Measurements from ENCODE around the gene IFI44L. TPM values are rescaled to one million over a fixed set of nuclear protein-coding genes. Genes with fewer than 3 reads are reported as not detected.

IFI44L gene
- total and polyA plus RNA-seq, 7 donors: 0.91 to 5.6 (median 2.5) TPM

GRCh38 chr1:78673120-78673519, 52.9 kb downstream of the IFI44L start:
- TF ChIP-seq CTCF (IDR thresholded peaks at IDR 0.05): no peak
- no peaks in the 10 kb centered on the region for H3K4me1 ChIP-seq
- H3K27me3 ChIP-seq (ENCODE audit: insufficient read depth in 3 of 3, low read length in 2 of 3): no peaks in the 10 kb centered on the region
- WGBS, 3 donors: 90 to 94% (median 92%) methylated on average over 5 of the region's 5 CpGs
- H3K9me3 ChIP-seq: no peaks in the 10 kb centered on the region
- no peaks in the 10 kb centered on the region for H3K36me3 ChIP-seq (ENCODE audit: insufficient read depth in 1 of 2, low read depth in 1 of 2)
- intact Hi-C loops (cut with DNase I): loop anchor here in 1 of 2 donors (2.0 kb wide), 1 partner anchor 54 kb away; no protein-coding TSS in a partner anchor
- no peak for DNase-seq
- no peak overlapping the region for H3K4me3 ChIP-seq
- no peak for ATAC-seq
- no peak overlapping the region for H3K27ac ChIP-seq

DNA sequence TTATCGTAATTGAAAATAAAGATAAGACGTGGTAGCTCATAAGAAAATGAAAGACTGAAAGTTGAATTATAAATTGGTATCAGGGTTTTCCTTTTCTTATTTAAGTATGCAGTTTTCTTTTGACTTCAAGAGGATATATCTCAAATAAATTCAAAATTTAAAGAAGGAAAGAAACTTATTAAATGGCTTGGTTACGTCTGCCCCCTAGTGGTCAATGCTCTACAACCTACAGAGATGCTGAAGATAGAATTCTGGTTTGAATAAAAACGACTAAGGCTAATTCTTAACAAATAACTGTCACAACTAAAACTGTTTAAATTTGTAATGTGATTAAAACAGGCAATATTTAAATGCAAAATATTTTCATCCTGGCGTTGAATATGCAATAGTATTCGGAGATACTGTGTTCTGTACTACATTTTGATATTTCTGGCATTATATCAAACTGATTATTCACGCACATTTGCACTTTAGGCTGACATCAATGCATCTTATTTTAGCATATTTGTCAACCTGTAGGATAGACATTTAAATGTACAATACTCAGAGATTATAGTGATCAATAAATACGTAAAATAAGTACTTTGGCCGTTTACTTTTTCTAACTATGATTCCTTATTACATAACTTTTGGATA, 56.2 kb downstream of the IFI44L start:
- Histone ChIP-seq H3K27ac (no peak overlapping the region), H3K27me3 (ENCODE audit: insufficient read depth in 3 of 3, low read length in 2 of 3) (no peaks in the 10 kb centered on the region), H3K9me3 (no peaks in the 10 kb centered on the region), H3K4me1 (no peaks in the 10 kb centered on the region), H3K36me3 (ENCODE audit: insufficient read depth in 1 of 2, low read depth in 1 of 2) (no peaks in the 10 kb centered on the region), H3K4me3 (no peak overlapping the region)
- ATAC-seq (peak in 2 of 4 donors; percentile 51 to 73), DNase-seq (no peak)
- 37 to 44% (median 40%) methylated on average over 9 of the region's 9 CpGs for WGBS, 3 donors
- peak; percentile 89 for TF ChIP-seq CTCF (IDR thresholded peaks at IDR 0.05)
- intact Hi-C loops (cut with DNase I): loop anchor here (1.0 to 5.0 kb wide), 2 partner anchors 59 to 529 kb away; no protein-coding TSS in a partner anchor

DNA sequence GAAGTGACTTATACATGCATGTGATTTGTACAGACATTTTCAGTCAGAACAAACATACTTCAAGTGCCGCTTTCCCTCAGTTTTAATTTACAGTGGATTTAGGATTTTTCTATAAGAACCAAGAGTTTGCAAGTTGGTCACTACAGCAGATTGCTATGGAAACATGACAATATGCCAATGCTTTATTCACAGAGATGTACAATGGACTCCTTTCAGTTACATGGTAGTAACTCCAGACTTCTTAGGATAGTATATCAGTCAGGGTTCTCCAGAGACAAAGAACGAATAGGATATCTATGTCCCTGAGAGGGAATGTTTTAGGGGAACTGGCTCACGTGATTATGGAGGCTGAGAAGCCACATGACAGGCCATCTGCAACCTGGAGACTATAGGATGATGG, 56.7 kb downstream of the IFI44L start:
- no peaks in the 10 kb centered on the region for H3K27me3 ChIP-seq (ENCODE audit: insufficient read depth in 3 of 3, low read length in 2 of 3)
- ATAC-seq (no peak), DNase-seq (no peak)
- no peak overlapping the region for H3K4me3 ChIP-seq
- TF ChIP-seq CTCF (IDR thresholded peaks at IDR 0.05): no peak
- no peak overlapping the region for H3K27ac ChIP-seq
- intact Hi-C loops (cut with DNase I): loop anchor here (1.0 to 5.0 kb wide), 2 partner anchors 60 to 530 kb away; no protein-coding TSS in a partner anchor
- no peaks in the 10 kb centered on the region for H3K4me1 ChIP-seq
- 40 to 52% (median 50%) methylated on average over 3 of the region's 3 CpGs for WGBS, 3 donors
- no peaks in the 10 kb centered on the region for H3K9me3 ChIP-seq
- H3K36me3 ChIP-seq (ENCODE audit: insufficient read depth in 1 of 2, low read depth in 1 of 2): no peaks in the 10 kb centered on the region

GRCh38 chr1:78677788-78678187, 57.5 kb downstream of the IFI44L start:
- H3K36me3 ChIP-seq (ENCODE audit: insufficient read depth in 1 of 2, low read depth in 1 of 2): no peaks in the 10 kb centered on the region
- H3K27ac ChIP-seq: no peak overlapping the region
- H3K9me3 ChIP-seq: no peaks in the 10 kb centered on the region
- no peak for ATAC-seq
- H3K4me3 ChIP-seq: no peak overlapping the region
- no peaks in the 10 kb centered on the region for H3K4me1 ChIP-seq
- no peak for DNase-seq
- no peak for TF ChIP-seq CTCF (IDR thresholded peaks at IDR 0.05)
- intact Hi-C loops (cut with DNase I): loop anchor here (2.0 to 5.0 kb wide), 2 partner anchors 61 to 530 kb away; no protein-coding TSS in a partner anchor
- 89 to 91% (median 90%) methylated on average over 3 of the region's 3 CpGs for WGBS, 3 donors
- no peaks in the 10 kb centered on the region for H3K27me3 ChIP-seq (ENCODE audit: insufficient read depth in 3 of 3, low read length in 2 of 3)

DNA sequence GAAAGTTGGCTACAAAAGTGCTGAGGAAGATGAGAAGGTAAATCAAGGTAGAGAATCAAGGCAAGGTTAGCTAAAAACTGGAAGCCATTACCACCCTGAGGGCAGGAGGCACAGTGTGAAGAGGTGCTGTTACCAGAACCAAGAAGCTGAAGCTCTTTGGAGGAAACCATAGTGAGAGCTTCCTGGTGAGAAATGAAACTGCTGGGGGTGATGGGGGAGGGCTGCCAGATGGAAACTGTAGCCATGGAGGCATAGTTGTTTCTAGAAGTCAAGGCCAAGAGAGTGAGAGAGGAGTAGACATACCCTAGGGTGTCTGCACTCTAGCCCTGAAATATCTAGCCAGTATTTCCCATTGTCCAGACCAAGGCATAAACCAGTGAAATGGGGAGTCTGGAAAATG, 58.1 kb downstream of the IFI44L start:
- H3K36me3 ChIP-seq (ENCODE audit: insufficient read depth in 1 of 2, low read depth in 1 of 2): no peaks in the 10 kb centered on the region
- no peak for DNase-seq
- no peak for ATAC-seq
- TF ChIP-seq CTCF (IDR thresholded peaks at IDR 0.05): no peak
- H3K27me3 ChIP-seq (ENCODE audit: insufficient read depth in 3 of 3, low read length in 2 of 3): no peaks in the 10 kb centered on the region
- H3K27ac ChIP-seq: no peak overlapping the region
- H3K9me3 ChIP-seq: no peaks in the 10 kb centered on the region
- H3K4me1 ChIP-seq: no peaks in the 10 kb centered on the region
- intact Hi-C loops (cut with DNase I): loop anchor here (2.0 to 5.0 kb wide), 2 partner anchors 62 to 531 kb away; no protein-coding TSS in a partner anchor
- H3K4me3 ChIP-seq: no peak overlapping the region
